Endothelial cell of umbilical vein (primary cell): Measurements from ENCODE around the gene KRT71. TPM values are rescaled to one million over a fixed set of nuclear protein-coding genes. Genes with fewer than 3 reads are reported as not detected.

Experiments
- BruUV-seq: library from RNA; stranded (reverse); fragments of 400-500 nt; replicated peaks from 2 replicates; lab custom pipeline; 2021; lab: Mats Ljungman, UMichigan
- CTCF ChIA-PET: fragments of 300-600, 350-600 bp; sonication (Branson Sonifier 250); formaldehyde crosslinking; loops from one replicate; lab custom pipeline; 2021; ENCODE audit warnings: antibody characterized with exemption, inconsistent platforms; lab: Charles Lee
- POLR2A ChIA-PET: fragments of 300-600, 350-600 bp; sonication (Branson Sonifier 250); formaldehyde crosslinking; loops from one replicate; lab custom pipeline; 2021; ENCODE audit warnings: antibody characterized with exemption, inconsistent platforms; lab: Charles Lee
- DNase-seq: peaks from one replicate; pipeline ENCODE4 v3.0.0-alpha.2; 2011; ENCODE audit warnings: low read depth, low spot score
- FAIRE-seq: peaks from 2 replicates; lab custom pipeline; 2011; peaks lifted over from hg19 to GRCh38; lab: Jason Lieb, UNC
- H2AFZ ChIP-seq: 2 replicates; pipeline ENCODE4 v1.6.0; 2012; ENCODE audit warnings: low read depth, low read length, control low read depth, inconsistent platforms
- H3K27ac ChIP-seq: 2 replicates; pipeline ENCODE4 v1.5.1; 2011; ENCODE audit warnings: low read depth, mild to moderate bottlenecking, control low read depth, low read length, moderate library complexity; ENCODE audit not compliant: insufficient read depth
- H3K27me3 ChIP-seq, 2 experiments: 2 replicates each; pipeline versions ENCODE4 v1.6.0 to v1.6.1; 2011; ENCODE audit warnings: low read length in 2 of 2, mixed read lengths in 1 of 2; ENCODE audit not compliant: control insufficient read depth in 2 of 2, insufficient read depth in 2 of 2
- H3K36me3 ChIP-seq, 2 experiments: 2 replicates in 1 of 2; 3 replicates in 1 of 2; pipeline ENCODE4 v1.5.1; 2011; ENCODE audit warnings: low read length in 2 of 2, mild to moderate bottlenecking in 1 of 2, moderate library complexity in 1 of 2; ENCODE audit not compliant: control insufficient read depth in 2 of 2, insufficient read depth in 2 of 2; ENCODE audit errors: extremely low read depth in 1 of 2
- H3K4me1 ChIP-seq: 3 replicates; pipeline ENCODE4 v1.5.1; 2011; ENCODE audit warnings: mild to moderate bottlenecking, low read length; ENCODE audit not compliant: control insufficient read depth, insufficient read depth; ENCODE audit errors: extremely low read depth
- H3K4me2 ChIP-seq: 2 replicates; pipeline ENCODE4 v1.6.1; 2011; ENCODE audit warnings: low read length, control low read depth, mixed read lengths; ENCODE audit not compliant: insufficient read depth
- H3K4me3 ChIP-seq, 3 experiments: fragments of 200-600 bp in 1 of 3; sonication (generic), shearing (Covaris generic) in 1 of 3; replicated peaks in 1 of 3; 2 replicates each; pipeline ENCODE4 v1.5.1; 2011 to 2016; ENCODE audit warnings: control low read depth in 3 of 3, low read length in 3 of 3, mild to moderate bottlenecking in 2 of 3, inconsistent platforms in 1 of 3, low read depth in 1 of 3, moderate library complexity in 1 of 3; ENCODE audit not compliant: insufficient read depth in 1 of 3
- H3K79me2 ChIP-seq: 2 replicates; pipeline ENCODE4 v1.6.0; 2012; ENCODE audit warnings: low read length, inconsistent platforms; ENCODE audit not compliant: control insufficient read depth, insufficient read depth
- H3K9ac ChIP-seq: replicated peaks from 2 replicates; pipeline ENCODE3; 2011; ENCODE audit warnings: low read length, control low read depth; ENCODE audit not compliant: insufficient read depth; ENCODE audit errors: extremely low read depth
- H3K9me1 ChIP-seq: replicated peaks from 3 replicates; pipeline ENCODE4 v1.6.0; 2011; ENCODE audit warnings: mild to moderate bottlenecking, low read length; ENCODE audit not compliant: control insufficient read depth, insufficient read depth; ENCODE audit errors: extremely low read depth
- H3K9me3 ChIP-seq: replicated peaks from 2 replicates; pipeline ENCODE4 v1.5.1; 2012; ENCODE audit warnings: low read length, inconsistent platforms; ENCODE audit not compliant: control insufficient read depth, insufficient read depth
- H4K20me1 ChIP-seq: replicated peaks from 2 replicates; pipeline ENCODE3; 2011; ENCODE audit warnings: mild to moderate bottlenecking, low read length; ENCODE audit not compliant: control insufficient read depth, insufficient read depth; ENCODE audit errors: extremely low read depth
- CTCF ChIP-seq, 2 donors: IDR thresholded peaks; 1 replicate in 1 of 2; 2 replicates in 1 of 2; pipeline ENCODE4 v1.5.1; 2011; ENCODE audit warnings: low read length in 2 of 2, mild to moderate bottlenecking in 2 of 2, moderate library complexity in 2 of 2, control low read depth in 1 of 2, inconsistent platforms in 1 of 2, low read depth in 1 of 2; ENCODE audit not compliant: insufficient read depth in 1 of 2; ENCODE audit errors: extremely low read depth in 1 of 2
- EZH2 ChIP-seq: IDR thresholded peaks from 2 replicates; pipeline ENCODE4 v1.6.1; 2012; ENCODE audit warnings: borderline replicate concordance, low read depth, mild to moderate bottlenecking, moderate library complexity, low read length, inconsistent platforms; ENCODE audit not compliant: severe bottlenecking
- FOS ChIP-seq: IDR thresholded peaks from 2 replicates; pipeline ENCODE4 v1.6.1; 2011; ENCODE audit warnings: mild to moderate bottlenecking, low read length, moderate library complexity, borderline replicate concordance; ENCODE audit not compliant: insufficient read depth
- GATA2 ChIP-seq: IDR thresholded peaks from 2 replicates; pipeline ENCODE4 v1.7.0; 2011; ENCODE audit warnings: low read depth, mild to moderate bottlenecking, moderate library complexity, mixed read lengths, low read length; ENCODE audit not compliant: insufficient read length, insufficient read depth
- JUN ChIP-seq: IDR thresholded peaks from 2 replicates; pipeline ENCODE4 v1.6.1; 2011; ENCODE audit warnings: borderline replicate concordance, low read depth; ENCODE audit not compliant: insufficient read length, insufficient read depth
- MAX ChIP-seq: IDR thresholded peaks from 2 replicates; pipeline ENCODE4 v1.6.1; 2011; ENCODE audit not compliant: insufficient read depth, insufficient read length
- MYC ChIP-seq: IDR thresholded peaks from one replicate; pipeline ENCODE4 v1.6.1; 2011; ENCODE audit warnings: mild to moderate bottlenecking, low read depth, low read length
- POLR2A ChIP-seq: IDR thresholded peaks from 2 replicates; pipeline ENCODE4 v1.6.1; 2012; ENCODE audit warnings: low read depth, mild to moderate bottlenecking, control low read depth, low read length
- POLR2AphosphoS5 ChIP-seq: IDR thresholded peaks from 2 replicates; pipeline ENCODE4 v1.6.1; 2012; ENCODE audit warnings: low read depth, mild to moderate bottlenecking, control low read depth, low read length, moderate library complexity; ENCODE audit not compliant: insufficient read depth
- dilution Hi-C: fragments of 300-500 bp; cut with MboI; formaldehyde crosslinking; loops from one replicate; pipeline ENCODE4 v1.15.0; 2019; ENCODE audit warnings: low sequenced_read_pairs; ENCODE audit not compliant: extremely low pct_ligation_motif_present
- intact Hi-C: fragments of 100-400 bp; cut with micrococcal nuclease; formaldehyde crosslinking; loops from one replicate; pipeline ENCODE4 v1.10.0; 2022
- polyA plus RNA-seq, 4 experiments: library from polyadenylated mRNA; depleted of rRNA in 3 of 4; stranded (reverse) in 3 of 4; unstranded in 1 of 4; fragments of >200 nt; gene quantifications; 2 replicates each; pipeline versions ENCODE4 v1.2.1 to v1.2.3, GENCODE V29; 2011 to 2012; ENCODE audit warnings: missing spikeins in 1 of 4
- total RNA-seq: library from RNA; stranded (reverse); gene quantifications from 2 replicates; pipeline ENCODE4 v1.2.3, GENCODE V29; 2021

Gene KRT71
- total and polyA plus RNA-seq, 2 donors (not counting 3 experiments of a cell fraction or from before 2014, with no cell fraction given): not detected

- Histone ChIP-seq H3K9me3 (no peaks in the 10 kb centered on the region), H3K36me3 (no peaks in the 10 kb centered on the region), H3K9ac (no peak overlapping the region), H2AFZ (no peak overlapping the region), H3K4me3 (no peak overlapping the region), H3K27ac (no peak overlapping the region), H4K20me1 (no peaks in the 10 kb centered on the region), H3K79me2 (no peaks in the 10 kb centered on the region), H3K27me3 (no peaks in the 10 kb centered on the region), H3K4me1 (no peaks in the 10 kb centered on the region), H3K4me2 (no peak overlapping the region), H3K9me1 (no peaks in the 10 kb centered on the region)
- POLR2A ChIA-PET: no interaction called here
- BruUV-seq: no TSS peak
- TF ChIP-seq POLR2A: no peak
- no peak for TF ChIP-seq EZH2
- TF ChIP-seq GATA2: no peak
- TF ChIP-seq POLR2AphosphoS5: no peak
- TF ChIP-seq JUN: no peak
- no peak for TF ChIP-seq MAX
- TF ChIP-seq MYC: no peak
- TF ChIP-seq FOS: no peak
- no peak for TF ChIP-seq CTCF (IDR thresholded peaks at IDR 0.05; ENCODE audit: extremely low read depth in 1 of 2, insufficient read depth in 1 of 2, low read depth in 1 of 2, low read length in 2 of 2)
- dilution Hi-C loops (no loop called here), intact Hi-C loops (no loop called here)
- no peak for DNase-seq
- CTCF ChIA-PET: interaction anchor here (1.7 kb wide), 1 partner anchor 17 kb away, joined by 4 read pairs; no protein-coding TSS in a partner anchor
- FAIRE-seq: no peak
Observed at GRCh38 chr12:52517005-52517835, 35.7 kb downstream of the KRT71 start.
